Omental fat pad (tissue), 4 donors: ENCODE results near the gene DHX32. TPM values are rescaled to one million over a fixed set of nuclear protein-coding genes. Genes with fewer than 3 reads are reported as not detected.

Experiments used
- ATAC-seq: fragments of 150-250 bp; one replicate; pipeline ENCODE4 v1.9.1; 2016; ENCODE audit warnings: mild to moderate bottlenecking, moderate library complexity; ENCODE audit not compliant: low FRiP score
- DNase-seq: peaks from one replicate; pipeline ENCODE4 v3.0.0-alpha.2; 2019; ENCODE audit warnings: low spot score
- small RNA-seq: library from RNA; depleted of rRNA; stranded (forward); fragments of <200 nt; gene quantifications from one replicate; pipeline ENCODE3, GENCODE V24; 2016
- total RNA-seq, 4 donors: library from RNA; depleted of rRNA; stranded (reverse); fragments of >200 nt; gene quantifications; one replicate each; pipeline ENCODE4 v1.1.0, GENCODE V29; 2016
- TF ChIP-seq, protein P1 (sequence below), 3 donors: fragments of 450-650 bp; IDR thresholded peaks; one replicate each; pipeline ENCODE4 v1.5.1; 2016 to 2017; ENCODE audit warnings: antibody characterized with exemption in 3 of 3, mild to moderate bottlenecking in 3 of 3, moderate library complexity in 2 of 3

DHX32 gene
- total RNA-seq, 4 donors from 2014 or later = 16.7 to 27.4 (median 21.4) TPM

GRCh38 chr10:125788156-125789034 lies 92.7 kb downstream of the DHX32 start:
- TF ChIP-seq, protein P1, sequence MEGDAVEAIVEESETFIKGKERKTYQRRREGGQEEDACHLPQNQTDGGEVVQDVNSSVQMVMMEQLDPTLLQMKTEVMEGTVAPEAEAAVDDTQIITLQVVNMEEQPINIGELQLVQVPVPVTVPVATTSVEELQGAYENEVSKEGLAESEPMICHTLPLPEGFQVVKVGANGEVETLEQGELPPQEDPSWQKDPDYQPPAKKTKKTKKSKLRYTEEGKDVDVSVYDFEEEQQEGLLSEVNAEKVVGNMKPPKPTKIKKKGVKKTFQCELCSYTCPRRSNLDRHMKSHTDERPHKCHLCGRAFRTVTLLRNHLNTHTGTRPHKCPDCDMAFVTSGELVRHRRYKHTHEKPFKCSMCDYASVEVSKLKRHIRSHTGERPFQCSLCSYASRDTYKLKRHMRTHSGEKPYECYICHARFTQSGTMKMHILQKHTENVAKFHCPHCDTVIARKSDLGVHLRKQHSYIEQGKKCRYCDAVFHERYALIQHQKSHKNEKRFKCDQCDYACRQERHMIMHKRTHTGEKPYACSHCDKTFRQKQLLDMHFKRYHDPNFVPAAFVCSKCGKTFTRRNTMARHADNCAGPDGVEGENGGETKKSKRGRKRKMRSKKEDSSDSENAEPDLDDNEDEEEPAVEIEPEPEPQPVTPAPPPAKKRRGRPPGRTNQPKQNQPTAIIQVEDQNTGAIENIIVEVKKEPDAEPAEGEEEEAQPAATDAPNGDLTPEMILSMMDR (IDR thresholded peaks at IDR 0.05) = no peak
- no peak for ATAC-seq

More at GRCh38 chr10:125788156-125789034, 92.7 kb downstream of the DHX32 start:
- DNase-seq = no peak

Small RNA genes lying within 50 kb of the gene (small RNA-seq; reads per million reads assigned to genes)
- not detected for gene MIR4484
- gene RF00017 = not detected
- not detected for gene RNU2-42P

Other genes with a start within 250 kb of the DHX32 start
- not detected for gene TEX36, start 198.1 kb downstream of the DHX32 start, total RNA-seq
- 10 to 100 TPM; 10.9 to 26.3 (median 22.1) TPM for gene EDRF1, start 161.6 kb downstream of the DHX32 start, total RNA-seq
- gene MMP21, start 105.5 kb downstream of the DHX32 start, total RNA-seq = not detected
- gene UROS, start 58.0 kb downstream of the DHX32 start, total RNA-seq = 10 to 100 TPM; 30.6 to 39.8 (median 39.3) TPM
- 10 to 100 TPM; 39.6 to 93.8 (median 44.9) TPM for gene BCCIP, start 57.7 kb downstream of the DHX32 start, total RNA-seq
- 1 to 10 TPM in 2 of 4 donors, under 1 TPM in 2; 0.94 to 3.0 (median 1.1) TPM for gene FANK1, start 15.3 kb upstream of the DHX32 start, total RNA-seq